Measurements from ENCODE around the gene SPTBN1. TPM values are rescaled to one million over a fixed set of nuclear protein-coding genes. Genes with fewer than 3 reads are reported as not detected.

SPTBN1 gene
- total RNA-seq, 1 experiment from 2014 or later = 326 TPM

- no peak for DNase-seq (ENCODE audit: low read depth, low spot score)
- in situ Hi-C loops (cut with HindIII; ENCODE audit: low pct_unique_long_range_greater_than_20kb, low sequenced_read_pairs) = no loop called here
These were observed 26.1 kb upstream of the SPTBN1 start for GRCh38 chr2:54429811-54430551.

- in situ Hi-C loops (cut with HindIII; ENCODE audit: low pct_unique_long_range_greater_than_20kb, low sequenced_read_pairs) = no loop called here
- no peak for DNase-seq (ENCODE audit: low read depth, low spot score)
These were observed 25.5 kb upstream of the SPTBN1 start for GRCh38 chr2:54430649-54431048.

GRCh38 chr2:54432251-54433015 is 23.7 kb upstream of the SPTBN1 start:
- DNase-seq (ENCODE audit: low read depth, low spot score) = no peak
- in situ Hi-C loops (cut with HindIII; ENCODE audit: low pct_unique_long_range_greater_than_20kb, low sequenced_read_pairs) = no loop called here

GRCh38 chr2:54434229-54434628 is 21.9 kb upstream of the SPTBN1 start:
- no peak for DNase-seq (ENCODE audit: low read depth, low spot score)
- in situ Hi-C loops (cut with HindIII; ENCODE audit: low pct_unique_long_range_greater_than_20kb, low sequenced_read_pairs) = no loop called here

GRCh38 chr2:54434711-54435110 is 21.4 kb upstream of the SPTBN1 start:
- no peak for DNase-seq (ENCODE audit: low read depth, low spot score)
- in situ Hi-C loops (cut with HindIII; ENCODE audit: low pct_unique_long_range_greater_than_20kb, low sequenced_read_pairs) = no loop called here

GRCh38 chr2:54435325-54436226 is 20.6 kb upstream of the SPTBN1 start:
- no peak for DNase-seq (ENCODE audit: low read depth, low spot score)
- in situ Hi-C loops (cut with HindIII; ENCODE audit: low pct_unique_long_range_greater_than_20kb, low sequenced_read_pairs) = no loop called here

- DNase-seq (ENCODE audit: low read depth, low spot score) = no peak
- in situ Hi-C loops (cut with HindIII; ENCODE audit: low pct_unique_long_range_greater_than_20kb, low sequenced_read_pairs) = no loop called here
These were observed 18.5 kb upstream of the SPTBN1 start for GRCh38 chr2:54437588-54437987.

GRCh38 chr2:54438271-54438670 is 17.9 kb upstream of the SPTBN1 start:
- in situ Hi-C loops (cut with HindIII; ENCODE audit: low pct_unique_long_range_greater_than_20kb, low sequenced_read_pairs) = no loop called here

GRCh38 chr2:54439582-54439981 is 16.5 kb upstream of the SPTBN1 start:
- no peak for DNase-seq (ENCODE audit: low read depth, low spot score)
- in situ Hi-C loops (cut with HindIII; ENCODE audit: low pct_unique_long_range_greater_than_20kb, low sequenced_read_pairs) = no loop called here

More at GRCh38 chr2:54438271-54438670, 17.9 kb upstream of the SPTBN1 start:
- DNase-seq (ENCODE audit: low read depth, low spot score) = no peak

GRCh38 chr2:54440050-54440449 is 16.1 kb upstream of the SPTBN1 start:
- in situ Hi-C loops (cut with HindIII; ENCODE audit: low pct_unique_long_range_greater_than_20kb, low sequenced_read_pairs) = no loop called here
- DNase-seq (ENCODE audit: low read depth, low spot score) = no peak

GRCh38 chr2:54444503-54444902 is 11.6 kb upstream of the SPTBN1 start:
- in situ Hi-C loops (cut with HindIII; ENCODE audit: low pct_unique_long_range_greater_than_20kb, low sequenced_read_pairs) = no loop called here
- no peak for DNase-seq (ENCODE audit: low read depth, low spot score)

- in situ Hi-C loops (cut with HindIII; ENCODE audit: low pct_unique_long_range_greater_than_20kb, low sequenced_read_pairs) = no loop called here
- DNase-seq (ENCODE audit: low read depth, low spot score) = no peak
These were observed 10.0 kb upstream of the SPTBN1 start for GRCh38 chr2:54446122-54446521.

- in situ Hi-C loops (cut with HindIII; ENCODE audit: low pct_unique_long_range_greater_than_20kb, low sequenced_read_pairs) = no loop called here
- DNase-seq (ENCODE audit: low read depth, low spot score) = no peak
These were observed 9.5 kb upstream of the SPTBN1 start for GRCh38 chr2:54446625-54447024.

- in situ Hi-C loops (cut with HindIII; ENCODE audit: low pct_unique_long_range_greater_than_20kb, low sequenced_read_pairs) = no loop called here
- DNase-seq (ENCODE audit: low read depth, low spot score) = no peak
These were observed 1.5 kb upstream of the SPTBN1 start for GRCh38 chr2:54454548-54455130.

GRCh38 chr2:54455131-54455562 is 980 bp upstream of the SPTBN1 start:
- in situ Hi-C loops (cut with HindIII; ENCODE audit: low pct_unique_long_range_greater_than_20kb, low sequenced_read_pairs) = no loop called here
- DNase-seq (ENCODE audit: low read depth, low spot score) = peak; percentile 81

- in situ Hi-C loops (cut with HindIII; ENCODE audit: low pct_unique_long_range_greater_than_20kb, low sequenced_read_pairs) = no loop called here
- DNase-seq (ENCODE audit: low read depth, low spot score) = no peak
These were observed 160 bp downstream of the SPTBN1 start for GRCh38 chr2:54456362-54456611.

- DNase-seq (ENCODE audit: low read depth, low spot score) = peak; percentile 46
- in situ Hi-C loops (cut with HindIII; ENCODE audit: low pct_unique_long_range_greater_than_20kb, low sequenced_read_pairs) = no loop called here
These were observed 640 bp downstream of the SPTBN1 start for GRCh38 chr2:54456612-54457322.

Measured in SK-MEL-5 (cell line).